H1 (cell line): ENCODE measurements around the gene ITGAE. TPM values are rescaled to one million over a fixed set of nuclear protein-coding genes. Genes with fewer than 3 reads are reported as not detected.

Experiments
- GTF2F1 ChIP-seq: IDR thresholded peaks from 2 replicates; pipeline ENCODE4 v1.6.1; 2012; ENCODE audit warnings: low read depth, low read length, improper control_type of control experiment, borderline replicate concordance
- MAFK ChIP-seq: IDR thresholded peaks from 2 replicates; pipeline ENCODE4 v1.6.1; 2012; ENCODE audit warnings: low read depth, mild to moderate bottlenecking, improper control_type of control experiment, low read length
- ZNF274 ChIP-seq: IDR thresholded peaks from 2 replicates; pipeline ENCODE4 v1.7.0; 2012; ENCODE audit warnings: low read length, borderline replicate concordance; ENCODE audit errors: extremely low read depth
- polyA plus RNA-seq, 7 experiments: library from polyadenylated mRNA; depleted of rRNA in 3 of 7; stranded (reverse) in 5 of 7; unstranded in 2 of 7; fragments of >200 nt in 5 of 7; fragments of 200-250 nt in 2 of 7; gene quantifications; 1 replicate in 5 of 7; 2 replicates in 1 of 7; 4 replicates in 1 of 7; pipeline versions ENCODE4 v1.2.1 to v1.2.3, GENCODE V29; 2011 to 2013; ENCODE audit warnings: missing spikeins in 2 of 7, mixed read lengths in 2 of 7
- total RNA-seq: library from RNA; stranded (reverse); fragmentation: NEBNext Ultra II Directional; extraction: Animal tissue kit (Norgen Biotek cat#: 25700); gene quantifications from 2 replicates; pipeline ENCODE4 v1.2.1, GENCODE V29; 2021
- TF ChIP-seq, protein P1 (sequence below): fragments of 300-600 bp; sonication (generic); IDR thresholded peaks from 2 replicates; pipeline ENCODE4 v1.7.1; 2012; ENCODE audit warnings: low read length, moderate library complexity, mild to moderate bottlenecking, inconsistent platforms; ENCODE audit not compliant: insufficient replicate concordance

ITGAE gene
- total and polyA plus RNA-seq, 2 of the 8 experiments (the other 6 are each of a cell fraction or from before 2014, with no cell fraction given): 23.2 to 43.1 TPM

DNA sequence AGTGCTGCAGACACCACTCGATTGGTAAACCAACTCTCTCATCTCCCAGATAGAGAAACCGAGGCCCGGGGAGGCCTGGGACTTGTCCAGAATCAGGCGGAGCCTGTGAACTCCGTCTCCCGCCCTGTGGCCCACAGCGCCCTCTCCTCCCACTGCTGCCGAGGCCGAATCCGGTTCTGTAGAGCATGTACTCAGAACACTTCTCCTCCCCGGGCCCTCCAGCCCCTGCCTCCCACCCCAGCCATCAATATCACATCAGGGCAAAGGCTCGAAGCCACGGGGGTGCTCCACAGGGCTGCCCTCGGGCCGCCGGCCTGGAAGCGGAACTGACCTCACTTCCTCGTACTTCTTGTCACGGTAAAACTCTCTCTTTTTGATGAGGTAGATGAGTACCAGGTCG lies 119.4 kb downstream of the ITGAE start (continued):
- TF ChIP-seq, protein P1, sequence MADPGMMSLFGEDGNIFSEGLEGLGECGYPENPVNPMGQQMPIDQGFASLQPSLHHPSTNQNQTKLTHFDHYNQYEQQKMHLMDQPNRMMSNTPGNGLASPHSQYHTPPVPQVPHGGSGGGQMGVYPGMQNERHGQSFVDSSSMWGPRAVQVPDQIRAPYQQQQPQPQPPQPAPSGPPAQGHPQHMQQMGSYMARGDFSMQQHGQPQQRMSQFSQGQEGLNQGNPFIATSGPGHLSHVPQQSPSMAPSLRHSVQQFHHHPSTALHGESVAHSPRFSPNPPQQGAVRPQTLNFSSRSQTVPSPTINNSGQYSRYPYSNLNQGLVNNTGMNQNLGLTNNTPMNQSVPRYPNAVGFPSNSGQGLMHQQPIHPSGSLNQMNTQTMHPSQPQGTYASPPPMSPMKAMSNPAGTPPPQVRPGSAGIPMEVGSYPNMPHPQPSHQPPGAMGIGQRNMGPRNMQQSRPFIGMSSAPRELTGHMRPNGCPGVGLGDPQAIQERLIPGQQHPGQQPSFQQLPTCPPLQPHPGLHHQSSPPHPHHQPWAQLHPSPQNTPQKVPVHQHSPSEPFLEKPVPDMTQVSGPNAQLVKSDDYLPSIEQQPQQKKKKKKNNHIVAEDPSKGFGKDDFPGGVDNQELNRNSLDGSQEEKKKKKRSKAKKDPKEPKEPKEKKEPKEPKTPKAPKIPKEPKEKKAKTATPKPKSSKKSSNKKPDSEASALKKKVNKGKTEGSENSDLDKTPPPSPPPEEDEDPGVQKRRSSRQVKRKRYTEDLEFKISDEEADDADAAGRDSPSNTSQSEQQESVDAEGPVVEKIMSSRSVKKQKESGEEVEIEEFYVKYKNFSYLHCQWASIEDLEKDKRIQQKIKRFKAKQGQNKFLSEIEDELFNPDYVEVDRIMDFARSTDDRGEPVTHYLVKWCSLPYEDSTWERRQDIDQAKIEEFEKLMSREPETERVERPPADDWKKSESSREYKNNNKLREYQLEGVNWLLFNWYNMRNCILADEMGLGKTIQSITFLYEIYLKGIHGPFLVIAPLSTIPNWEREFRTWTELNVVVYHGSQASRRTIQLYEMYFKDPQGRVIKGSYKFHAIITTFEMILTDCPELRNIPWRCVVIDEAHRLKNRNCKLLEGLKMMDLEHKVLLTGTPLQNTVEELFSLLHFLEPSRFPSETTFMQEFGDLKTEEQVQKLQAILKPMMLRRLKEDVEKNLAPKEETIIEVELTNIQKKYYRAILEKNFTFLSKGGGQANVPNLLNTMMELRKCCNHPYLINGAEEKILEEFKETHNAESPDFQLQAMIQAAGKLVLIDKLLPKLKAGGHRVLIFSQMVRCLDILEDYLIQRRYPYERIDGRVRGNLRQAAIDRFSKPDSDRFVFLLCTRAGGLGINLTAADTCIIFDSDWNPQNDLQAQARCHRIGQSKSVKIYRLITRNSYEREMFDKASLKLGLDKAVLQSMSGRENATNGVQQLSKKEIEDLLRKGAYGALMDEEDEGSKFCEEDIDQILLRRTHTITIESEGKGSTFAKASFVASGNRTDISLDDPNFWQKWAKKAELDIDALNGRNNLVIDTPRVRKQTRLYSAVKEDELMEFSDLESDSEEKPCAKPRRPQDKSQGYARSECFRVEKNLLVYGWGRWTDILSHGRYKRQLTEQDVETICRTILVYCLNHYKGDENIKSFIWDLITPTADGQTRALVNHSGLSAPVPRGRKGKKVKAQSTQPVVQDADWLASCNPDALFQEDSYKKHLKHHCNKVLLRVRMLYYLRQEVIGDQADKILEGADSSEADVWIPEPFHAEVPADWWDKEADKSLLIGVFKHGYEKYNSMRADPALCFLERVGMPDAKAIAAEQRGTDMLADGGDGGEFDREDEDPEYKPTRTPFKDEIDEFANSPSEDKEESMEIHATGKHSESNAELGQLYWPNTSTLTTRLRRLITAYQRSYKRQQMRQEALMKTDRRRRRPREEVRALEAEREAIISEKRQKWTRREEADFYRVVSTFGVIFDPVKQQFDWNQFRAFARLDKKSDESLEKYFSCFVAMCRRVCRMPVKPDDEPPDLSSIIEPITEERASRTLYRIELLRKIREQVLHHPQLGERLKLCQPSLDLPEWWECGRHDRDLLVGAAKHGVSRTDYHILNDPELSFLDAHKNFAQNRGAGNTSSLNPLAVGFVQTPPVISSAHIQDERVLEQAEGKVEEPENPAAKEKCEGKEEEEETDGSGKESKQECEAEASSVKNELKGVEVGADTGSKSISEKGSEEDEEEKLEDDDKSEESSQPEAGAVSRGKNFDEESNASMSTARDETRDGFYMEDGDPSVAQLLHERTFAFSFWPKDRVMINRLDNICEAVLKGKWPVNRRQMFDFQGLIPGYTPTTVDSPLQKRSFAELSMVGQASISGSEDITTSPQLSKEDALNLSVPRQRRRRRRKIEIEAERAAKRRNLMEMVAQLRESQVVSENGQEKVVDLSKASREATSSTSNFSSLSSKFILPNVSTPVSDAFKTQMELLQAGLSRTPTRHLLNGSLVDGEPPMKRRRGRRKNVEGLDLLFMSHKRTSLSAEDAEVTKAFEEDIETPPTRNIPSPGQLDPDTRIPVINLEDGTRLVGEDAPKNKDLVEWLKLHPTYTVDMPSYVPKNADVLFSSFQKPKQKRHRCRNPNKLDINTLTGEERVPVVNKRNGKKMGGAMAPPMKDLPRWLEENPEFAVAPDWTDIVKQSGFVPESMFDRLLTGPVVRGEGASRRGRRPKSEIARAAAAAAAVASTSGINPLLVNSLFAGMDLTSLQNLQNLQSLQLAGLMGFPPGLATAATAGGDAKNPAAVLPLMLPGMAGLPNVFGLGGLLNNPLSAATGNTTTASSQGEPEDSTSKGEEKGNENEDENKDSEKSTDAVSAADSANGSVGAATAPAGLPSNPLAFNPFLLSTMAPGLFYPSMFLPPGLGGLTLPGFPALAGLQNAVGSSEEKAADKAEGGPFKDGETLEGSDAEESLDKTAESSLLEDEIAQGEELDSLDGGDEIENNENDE: no peak
- TF ChIP-seq MAFK: no peak
- TF ChIP-seq GTF2F1: no peak
- no peak for TF ChIP-seq ZNF274
